Suprapubic skin (tissue), 4 donors: ENCODE results near the gene CLCNKA.

Source experiments
- EP300 ChIP-seq: sonication (generic); formaldehyde crosslinking; IDR thresholded peaks from one replicate; pipeline ENCODE4 v1.6.1; 2017; ENCODE audit warnings: antibody characterized with exemption
- POLR2A ChIP-seq, 2 donors: fragments of 450-650 bp; IDR thresholded peaks; one replicate each; pipeline ENCODE4 v1.6.1; 2017; ENCODE audit warnings: antibody characterized with exemption in 2 of 2, mild to moderate bottlenecking in 2 of 2, moderate library complexity in 2 of 2
- POLR2AphosphoS5 ChIP-seq, 3 donors: sonication (generic); formaldehyde crosslinking; IDR thresholded peaks; one replicate each; pipeline ENCODE4 v1.6.1; 2017; ENCODE audit warnings: antibody characterized with exemption in 3 of 3
- TF ChIP-seq, protein P1 (sequence below), 2 donors: fragments of 200-600 bp in 1 of 2; fragments of 450-650 bp in 1 of 2; sonication (generic) in 1 of 2; IDR thresholded peaks; one replicate each; pipeline ENCODE4 v1.5.1; 2016 to 2019; ENCODE audit warnings: antibody characterized with exemption in 2 of 2, mild to moderate bottlenecking in 1 of 2, moderate library complexity in 1 of 2

DNA sequence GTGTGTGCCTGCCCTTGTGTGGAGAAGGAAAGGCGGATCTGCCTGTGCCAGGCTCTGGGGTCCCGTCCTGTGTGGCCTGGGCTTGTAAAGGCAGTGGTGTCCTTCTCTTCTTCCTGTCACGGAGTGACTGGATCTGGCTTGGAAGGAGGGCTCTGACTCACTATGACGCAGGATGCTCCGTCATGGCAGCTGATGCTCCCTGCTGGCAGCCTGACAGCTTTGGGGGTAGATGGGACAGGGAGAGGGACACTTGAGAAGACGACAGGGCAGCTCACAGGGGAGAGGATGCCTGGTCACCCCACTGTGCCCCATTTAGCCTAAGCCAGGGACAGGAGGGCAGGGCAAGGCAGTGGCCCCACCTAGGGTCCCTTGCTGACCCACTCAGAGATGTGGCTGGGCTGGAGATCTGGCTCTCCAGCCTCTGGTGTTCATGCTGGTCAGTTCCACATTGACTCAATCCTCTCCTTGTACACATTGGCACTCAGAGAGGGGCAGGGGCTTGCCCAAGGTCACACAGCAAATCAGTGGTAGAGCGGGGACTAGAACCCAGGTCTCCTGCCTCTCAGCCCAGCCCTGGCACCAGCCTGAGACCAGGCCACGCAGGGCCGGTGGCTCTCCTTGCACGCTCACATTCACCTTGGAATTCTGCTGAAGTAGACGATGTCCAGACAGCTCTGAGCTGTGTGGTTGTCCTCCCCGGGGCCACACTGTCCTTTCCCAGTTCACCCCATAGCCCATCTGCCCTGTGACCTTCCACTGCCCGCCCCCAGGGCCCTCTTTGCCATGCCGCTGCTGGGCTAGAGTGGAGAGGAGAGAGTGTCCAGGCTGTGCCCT lies 54.4 kb downstream of the CLCNKA start:
- TF ChIP-seq POLR2A (IDR thresholded peaks at IDR 0.05) (no peak), EP300 (no peak), POLR2AphosphoS5 (IDR thresholded peaks at IDR 0.05) (no peak)
- TF ChIP-seq, protein P1, sequence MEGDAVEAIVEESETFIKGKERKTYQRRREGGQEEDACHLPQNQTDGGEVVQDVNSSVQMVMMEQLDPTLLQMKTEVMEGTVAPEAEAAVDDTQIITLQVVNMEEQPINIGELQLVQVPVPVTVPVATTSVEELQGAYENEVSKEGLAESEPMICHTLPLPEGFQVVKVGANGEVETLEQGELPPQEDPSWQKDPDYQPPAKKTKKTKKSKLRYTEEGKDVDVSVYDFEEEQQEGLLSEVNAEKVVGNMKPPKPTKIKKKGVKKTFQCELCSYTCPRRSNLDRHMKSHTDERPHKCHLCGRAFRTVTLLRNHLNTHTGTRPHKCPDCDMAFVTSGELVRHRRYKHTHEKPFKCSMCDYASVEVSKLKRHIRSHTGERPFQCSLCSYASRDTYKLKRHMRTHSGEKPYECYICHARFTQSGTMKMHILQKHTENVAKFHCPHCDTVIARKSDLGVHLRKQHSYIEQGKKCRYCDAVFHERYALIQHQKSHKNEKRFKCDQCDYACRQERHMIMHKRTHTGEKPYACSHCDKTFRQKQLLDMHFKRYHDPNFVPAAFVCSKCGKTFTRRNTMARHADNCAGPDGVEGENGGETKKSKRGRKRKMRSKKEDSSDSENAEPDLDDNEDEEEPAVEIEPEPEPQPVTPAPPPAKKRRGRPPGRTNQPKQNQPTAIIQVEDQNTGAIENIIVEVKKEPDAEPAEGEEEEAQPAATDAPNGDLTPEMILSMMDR (IDR thresholded peaks at IDR 0.05): no peak
